Stimulated activated CD8-positive, alpha-beta memory T cell treated with anti-CD3 and anti-CD28 coated beads, Interleukin-4, amount 100 ng/mL, for 24 hours (primary cell): ENCODE results near the gene PROX2.

Experiments
- DNase-seq: peaks from one replicate; pipeline ENCODE4 v3.0.0-alpha.2; 2020; ENCODE audit warnings: low read depth

PROX2 gene

GRCh38 chr14:74875941-74876913 is at the start of gene PROX2:
PROX2 (minus strand) TSS chr14:74876145; CDS start chr14:74863834, 12,311 bp downstream.
- peak; percentile 14 for DNase-seq

GRCh38 chr14:74924061-74924460 is 48.1 kb upstream of the PROX2 start:
- no peak for DNase-seq

GRCh38 chr14:74922752-74923401 is 46.9 kb upstream of the PROX2 start, which contains the start of gene RPS6KL1:
RPS6KL1 (minus strand) TSS chr14:74923260; CDS start chr14:74921541, 1,719 bp downstream.
- DNase-seq: peak; percentile 63

GRCh38 chr14:74921987-74922751 is 46.2 kb upstream of the PROX2 start:
- DNase-seq: no peak

- no peak for DNase-seq
Observed at GRCh38 chr14:74921053-74921620, 45.2 kb upstream of the PROX2 start.

GRCh38 chr14:74920281-74920680 is 44.3 kb upstream of the PROX2 start:
- DNase-seq: no peak

GRCh38 chr14:74919421-74920165 is 43.6 kb upstream of the PROX2 start:
- no peak for DNase-seq

GRCh38 chr14:74918380-74918779 is 42.4 kb upstream of the PROX2 start:
- no peak for DNase-seq

- DNase-seq: no peak
Observed at GRCh38 chr14:74917646-74918081, 41.7 kb upstream of the PROX2 start.

GRCh38 chr14:74917178-74917543 is 41.2 kb upstream of the PROX2 start:
- DNase-seq: no peak

GRCh38 chr14:74915826-74916225 is 39.9 kb upstream of the PROX2 start:
- DNase-seq: no peak

GRCh38 chr14:74915426-74915825 is 39.5 kb upstream of the PROX2 start:
- no peak for DNase-seq

GRCh38 chr14:74913986-74914573 is 38.1 kb upstream of the PROX2 start:
- no peak for DNase-seq

GRCh38 chr14:74913393-74913910 is 37.5 kb upstream of the PROX2 start:
- no peak for DNase-seq

GRCh38 chr14:74912801-74913200 is 36.9 kb upstream of the PROX2 start:
- DNase-seq: no peak

- no peak for DNase-seq
Observed at GRCh38 chr14:74912111-74912510, 36.2 kb upstream of the PROX2 start.

- no peak for DNase-seq
Observed at GRCh38 chr14:74911704-74912103, 35.8 kb upstream of the PROX2 start.

- no peak for DNase-seq
Observed at GRCh38 chr14:74911221-74911620, 35.3 kb upstream of the PROX2 start.

GRCh38 chr14:74910556-74910955 is 34.6 kb upstream of the PROX2 start:
- no peak for DNase-seq

- no peak for DNase-seq
Observed at GRCh38 chr14:74909911-74910310, 34.0 kb upstream of the PROX2 start.

- DNase-seq: no peak
Observed at GRCh38 chr14:74909501-74909900, 33.6 kb upstream of the PROX2 start.
